A549 (cell line): Measurements from ENCODE around the gene NCF2. TPM values are rescaled to one million over a fixed set of nuclear protein-coding genes. Genes with fewer than 3 reads are reported as not detected.

Experiments
- ATAC-seq, 2 experiments: fragments of 200-7000 bp in 1 of 2; fragments of >200 bp in 1 of 2; cut with Nextera tagmentation in 1 of 2; cut with Tn5 transposase in 1 of 2; 3 replicates each; pipeline versions ENCODE4 v1.8.0 to v1.9.1; 2018 to 2020; ENCODE audit warnings: mild to moderate bottlenecking in 1 of 2, moderate library complexity in 1 of 2
- CTCF ChIA-PET: fragments of 300-600 bp; sonication (Branson Sonifier 250); formaldehyde crosslinking; extraction: SDS; loops from one replicate; lab custom pipeline; 2021; ENCODE audit warnings: antibody characterized with exemption, inconsistent platforms; lab: Yijun Ruan, JAX
- POLR2A ChIA-PET: fragments of 350-600 bp; formaldehyde crosslinking; extraction: SDS; loops from one replicate; lab custom pipeline; 2021; ENCODE audit warnings: antibody characterized with exemption, inconsistent platforms; lab: Yijun Ruan, JAX
- DNase-seq, 2 experiments: peaks; one replicate each; pipeline versions ENCODE4 v3.0.0 to v3.0.0-alpha.2; 2011 to 2016; ENCODE audit warnings: low read depth in 1 of 2, low spot score in 1 of 2
- FAIRE-seq: peaks from 2 replicates; lab custom pipeline; 2011; peaks lifted over from hg19 to GRCh38; lab: Jason Lieb, UNC
- H3K27ac ChIP-seq, 2 experiments: fragments of >200 bp; sonication (Bioruptor Twin); formaldehyde crosslinking; 3 replicates each; pipeline ENCODE4 v1.5.1; 2016 to 2017
- H3K4me1 ChIP-seq: fragments of >200 bp; sonication (Bioruptor Twin); formaldehyde crosslinking; 3 replicates; pipeline ENCODE4 v1.6.1; 2016
- H3K4me2 ChIP-seq: fragments of >200 bp; sonication (Bioruptor Twin); formaldehyde crosslinking; 3 replicates; pipeline ENCODE4 v1.6.1; 2016
- H3K4me3 ChIP-seq: fragments of >200 bp; sonication (Bioruptor Twin); formaldehyde crosslinking; 3 replicates; pipeline ENCODE4 v1.5.1; 2016
- H3K9me3 ChIP-seq: fragments of >200 bp; sonication (Bioruptor Twin); formaldehyde crosslinking; 3 replicates; pipeline ENCODE4 v1.6.1; 2016
- BHLHE40 ChIP-seq: IDR thresholded peaks from 2 replicates; pipeline ENCODE4 v1.6.1; 2012; ENCODE audit warnings: low read depth, low read length, inconsistent platforms
- CBX2 ChIP-seq: fragments of 200-600 bp; sonication (generic); IDR thresholded peaks from 2 replicates; pipeline ENCODE4 v1.6.1; 2016; ENCODE audit warnings: low read depth, mild to moderate bottlenecking, borderline replicate concordance
- CEBPB ChIP-seq, 2 experiments: fragments of >200 bp in 1 of 2; sonication (Bioruptor Twin) in 1 of 2; formaldehyde crosslinking in 1 of 2; IDR thresholded peaks; 2 replicates each; pipeline ENCODE4 v1.6.1; 2012 to 2016
- EHF ChIP-seq: fragments of 250-450 bp; sonication (Bioruptor Pico); IDR thresholded peaks from 2 replicates; pipeline ENCODE4 v1.5.0; 2020; ENCODE audit warnings: mild to moderate bottlenecking
- FOSB ChIP-seq: fragments of 250-450 bp; sonication (Bioruptor Pico); IDR thresholded peaks from 2 replicates; pipeline ENCODE4 v1.5.0; 2020; ENCODE audit warnings: mild to moderate bottlenecking, moderate library complexity
- JUNB ChIP-seq: fragments of >200 bp; sonication (Bioruptor Twin); formaldehyde crosslinking; IDR thresholded peaks from 2 replicates; pipeline ENCODE4 v1.6.1; 2016
- POLR2A ChIP-seq: IDR thresholded peaks from 2 replicates; pipeline ENCODE4 v1.6.1; 2012; ENCODE audit warnings: mild to moderate bottlenecking, low read length
- POLR2AphosphoS2 ChIP-seq: conservative IDR thresholded peaks from 2 replicates; pipeline ENCODE4 v1.6.1; 2012; ENCODE audit warnings: low read length, improper control_type of control experiment, inconsistent platforms
- RCOR1 ChIP-seq: fragments of 150-350 bp; IDR thresholded peaks from 2 replicates; pipeline ENCODE4 v1.6.1; 2014; ENCODE audit warnings: antibody characterized with exemption, low read length, low read depth
- ZFP36 ChIP-seq: fragments of 450-650 bp; IDR thresholded peaks from 2 replicates; pipeline ENCODE4 v1.6.1; 2014; ENCODE audit warnings: borderline replicate concordance; ENCODE audit not compliant: partially characterized antibody
- WGBS: methylation state at CpG from one replicate; pipeline ENCODE4 v1.1.6; 2017; ENCODE audit errors: missing lambda C conversion rate; 5-methylcytosine and 5-hydroxymethylcytosine counted together
- polyA minus RNA-seq: library from RNA; depleted of rRNA, polyadenylated mRNA; stranded (reverse); fragments of >200 nt; gene quantifications from 2 replicates; pipeline ENCODE4 v1.2.3, GENCODE V29; 2011; rRNA and poly(A)+ RNA removed
- polyA plus RNA-seq, 4 experiments: library from polyadenylated mRNA; depleted of rRNA in 3 of 4; stranded (reverse); fragments of >200 nt; fragmentation: RNase III in 1 of 4; extraction: RNeasy Plus Mini Kit Qiagen cat#74134 plus additional on column Dnase treatment in 1 of 4; gene quantifications; 2 replicates in 3 of 4; 3 replicates in 1 of 4; pipeline ENCODE4 v1.2.3, GENCODE V29; 2011 to 2017
- TF ChIP-seq, protein P1 (sequence below): fragments of 450-650 bp; IDR thresholded peaks from 2 replicates; pipeline ENCODE4 v1.6.1; 2014; ENCODE audit warnings: antibody characterized with exemption
- TF ChIP-seq, protein P2 (sequence below): fragments of >200 bp; sonication (Bioruptor Twin); formaldehyde crosslinking; IDR thresholded peaks from 3 replicates; pipeline ENCODE4 v1.6.1; 2016

NCF2 gene, protein sequence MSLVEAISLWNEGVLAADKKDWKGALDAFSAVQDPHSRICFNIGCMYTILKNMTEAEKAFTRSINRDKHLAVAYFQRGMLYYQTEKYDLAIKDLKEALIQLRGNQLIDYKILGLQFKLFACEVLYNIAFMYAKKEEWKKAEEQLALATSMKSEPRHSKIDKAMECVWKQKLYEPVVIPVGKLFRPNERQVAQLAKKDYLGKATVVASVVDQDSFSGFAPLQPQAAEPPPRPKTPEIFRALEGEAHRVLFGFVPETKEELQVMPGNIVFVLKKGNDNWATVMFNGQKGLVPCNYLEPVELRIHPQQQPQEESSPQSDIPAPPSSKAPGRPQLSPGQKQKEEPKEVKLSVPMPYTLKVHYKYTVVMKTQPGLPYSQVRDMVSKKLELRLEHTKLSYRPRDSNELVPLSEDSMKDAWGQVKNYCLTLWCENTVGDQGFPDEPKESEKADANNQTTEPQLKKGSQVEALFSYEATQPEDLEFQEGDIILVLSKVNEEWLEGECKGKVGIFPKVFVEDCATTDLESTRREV
- polyA plus RNA-seq (2011; rRNA removed) (4.5 and 5.5 TPM in 2 replicates), polyA plus RNA-seq (2017; fragmentation: RNase III; extraction: RNeasy Plus Mini Kit Qiagen cat#74134 plus additional on column Dnase treatment) (4.6 to 6.2 TPM (median 4.9 TPM) in 3 replicates), polyA minus RNA-seq (2.7 and 3.6 TPM in 2 replicates)
- polyA plus RNA-seq (2012; cell fraction: cytosol; rRNA removed), result 5.2 and 5.9 TPM in 2 replicates
- 4.7 and 7.4 TPM in 2 replicates for polyA plus RNA-seq (2012; cell fraction: nucleus; rRNA removed)

DNA sequence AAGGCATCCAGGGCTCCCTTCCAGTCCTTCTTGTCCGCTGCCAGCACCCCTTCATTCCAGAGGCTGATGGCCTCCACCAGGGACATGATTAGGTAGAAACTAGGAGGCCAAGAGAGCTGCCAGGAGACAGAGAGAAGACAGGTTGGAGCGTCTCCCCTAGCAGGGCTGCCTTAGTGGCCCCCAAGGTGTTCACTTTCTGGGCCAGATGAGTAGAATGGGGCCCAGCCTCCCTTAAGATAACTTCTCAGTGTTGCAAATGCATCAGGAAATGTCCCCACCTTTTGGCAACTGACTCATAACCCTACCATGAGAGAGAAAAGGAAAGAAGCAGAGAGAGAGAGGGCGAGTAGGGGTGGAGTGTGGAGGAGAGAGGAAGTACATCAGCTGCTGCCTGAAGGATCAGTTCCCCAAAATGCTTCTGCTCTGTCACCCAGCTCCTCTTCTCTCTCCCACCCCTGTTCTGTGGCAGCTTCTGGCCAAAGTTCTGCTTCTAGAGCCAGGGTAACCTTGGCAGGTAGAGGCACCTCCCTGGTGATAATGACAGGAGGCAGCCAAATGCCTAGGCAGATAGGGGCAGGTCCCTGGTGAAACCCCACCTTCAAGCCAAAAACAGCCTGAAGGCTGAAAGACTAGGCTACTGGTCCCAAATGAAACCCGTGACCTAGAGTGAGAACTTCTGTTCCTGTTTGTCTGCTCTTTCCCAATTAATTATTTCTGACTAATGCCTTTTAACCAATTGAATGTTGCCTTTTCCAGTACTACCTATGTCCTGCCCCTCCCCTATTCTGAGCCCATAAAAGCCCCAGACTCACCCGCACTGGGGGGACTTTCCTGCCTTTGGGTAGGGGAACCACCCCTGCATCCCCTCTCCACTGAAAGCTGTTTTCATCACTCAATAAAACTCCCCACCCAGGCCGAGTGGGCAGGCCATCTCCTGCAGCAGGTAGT is at the start of gene NCF2:
Gene NCF2, minus strand, starts transcription at position 216 of the 948 bp plus-strand sequence. Its CDS starts 130 bp downstream, at position 86.
- Histone ChIP-seq H3K4me2 (no peak within 1 kb of the TSS), H3K27ac (0 out of 6 replicates have a peak within 1 kb of the TSS, but pooled peaks of 1 of the 2 experiments have one; percentile 13), H3K4me1 (peaks cover 7% of the 10 kb centered on the region; the same call in 2 of the 3 replicates), H3K9me3 (no peaks in the 10 kb centered on the region), H3K4me3 (no peak within 1 kb of the TSS)
- WGBS, result 68% methylated on average over 6 of the region's 6 CpGs
- FAIRE-seq (no peak), DNase-seq (no peak), ATAC-seq (peak in 1 of 2 experiments; percentile 49; a peak in 1 of 6 replicates)
- CTCF ChIA-PET, result interaction anchor here (2.4 kb wide), 1 partner anchor 10 kb away, joined by 12 read pairs; no protein-coding TSS in a partner anchor
- no peak for TF ChIP-seq FOSB
- POLR2A ChIA-PET, result no interaction called here

DNA sequence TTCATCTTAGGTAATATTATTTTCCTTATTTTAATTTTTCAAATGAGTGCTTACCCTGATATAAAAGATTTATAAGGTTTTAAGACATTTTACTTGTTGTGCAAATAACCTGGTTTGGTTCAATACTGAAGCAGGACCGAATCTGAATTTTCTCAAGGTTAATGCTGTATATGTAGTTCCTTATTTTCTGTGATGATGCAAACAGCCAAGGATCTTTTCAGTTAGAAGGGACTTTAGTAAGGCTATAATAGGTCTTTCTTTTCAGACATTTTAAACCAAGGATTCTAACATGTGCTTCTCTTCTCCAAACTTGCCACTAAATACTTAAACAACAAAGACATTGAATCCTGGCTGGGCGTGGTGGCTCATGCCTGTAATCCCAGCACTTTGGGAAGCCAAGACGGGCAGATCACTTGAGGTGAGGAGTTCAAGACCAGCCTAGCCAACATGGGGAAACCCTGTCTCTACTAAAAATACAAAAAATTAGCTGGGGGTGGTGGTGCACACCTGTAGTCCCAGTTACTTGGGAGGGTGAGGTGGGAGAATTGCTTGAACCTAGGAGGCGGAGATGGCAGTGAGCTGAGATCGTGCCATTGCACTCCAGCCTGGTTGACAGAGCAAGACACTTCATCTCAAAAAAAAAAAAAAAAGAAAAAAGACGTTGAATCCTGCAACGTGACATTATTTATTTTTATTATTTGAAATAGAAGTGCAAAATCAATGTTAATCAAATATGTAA is 48.6 kb upstream of the NCF2 start:
- no peak overlapping the region for H3K4me3 ChIP-seq
- no peaks in the 10 kb centered on the region for H3K4me1 ChIP-seq
- no peak for DNase-seq
- ChIA-PET POLR2A (no interaction called here), CTCF (interaction anchor here (0.6 to 2.4 kb wide), 2 partner anchors 17 to 285 kb away, joined by 4 to 5 read pairs; no protein-coding TSS in a partner anchor)
- ATAC-seq, result no peak
- FAIRE-seq, result no peak
- H3K27ac ChIP-seq, result no peak overlapping the region
- H3K9me3 ChIP-seq, result no peaks in the 10 kb centered on the region
- no peak overlapping the region for H3K4me2 ChIP-seq
- TF ChIP-seq, protein P1, sequence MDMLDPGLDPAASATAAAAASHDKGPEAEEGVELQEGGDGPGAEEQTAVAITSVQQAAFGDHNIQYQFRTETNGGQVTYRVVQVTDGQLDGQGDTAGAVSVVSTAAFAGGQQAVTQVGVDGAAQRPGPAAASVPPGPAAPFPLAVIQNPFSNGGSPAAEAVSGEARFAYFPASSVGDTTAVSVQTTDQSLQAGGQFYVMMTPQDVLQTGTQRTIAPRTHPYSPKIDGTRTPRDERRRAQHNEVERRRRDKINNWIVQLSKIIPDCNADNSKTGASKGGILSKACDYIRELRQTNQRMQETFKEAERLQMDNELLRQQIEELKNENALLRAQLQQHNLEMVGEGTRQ, result no peak
- no peak for TF ChIP-seq POLR2AphosphoS2
- TF ChIP-seq CBX2, result no peak
- no peak for TF ChIP-seq POLR2A
- 49% methylated on average over 7 of the region's 7 CpGs for WGBS

DNA sequence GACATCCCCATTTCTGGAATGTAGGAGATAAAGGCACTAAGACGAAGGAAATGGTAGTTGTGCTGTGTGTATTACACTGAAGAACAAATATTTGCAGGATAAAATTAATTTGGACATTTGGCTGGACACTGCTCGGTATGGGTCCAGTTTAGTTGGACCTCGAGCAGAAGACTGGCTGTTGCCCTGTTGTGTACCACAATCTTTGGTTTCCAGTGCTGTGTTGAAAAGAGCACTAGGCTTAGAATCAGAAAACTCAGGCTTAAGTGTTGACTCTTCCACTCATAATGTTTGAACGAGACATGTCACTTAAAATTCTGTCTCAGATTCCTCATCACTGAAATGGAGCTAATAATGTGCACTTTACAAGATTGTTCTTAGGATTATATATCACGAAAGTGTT is 46.5 kb upstream of the NCF2 start:
- FAIRE-seq (no peak), DNase-seq (no peak), ATAC-seq (no peak)
- peak overlapping the region; percentile 97 for H3K4me2 ChIP-seq
- H3K4me1 ChIP-seq, result peaks cover 17% of the 10 kb centered on the region
- 45% methylated on average over 5 of the region's 5 CpGs for WGBS
- no peak overlapping the region for H3K27ac ChIP-seq
- peak overlapping the region; percentile 96 for H3K4me3 ChIP-seq
- H3K9me3 ChIP-seq, result no peaks in the 10 kb centered on the region
- CTCF ChIA-PET, result interaction anchor here (1.0 kb wide), 2 partner anchors 19 to 130 kb away, joined by 3 to 4 read pairs; no protein-coding TSS in a partner anchor
- TF ChIP-seq POLR2AphosphoS2, result no peak
- TF ChIP-seq EHF, result no peak
- TF ChIP-seq RCOR1, result no peak
- no peak for TF ChIP-seq JUNB
- TF ChIP-seq, protein P2, sequence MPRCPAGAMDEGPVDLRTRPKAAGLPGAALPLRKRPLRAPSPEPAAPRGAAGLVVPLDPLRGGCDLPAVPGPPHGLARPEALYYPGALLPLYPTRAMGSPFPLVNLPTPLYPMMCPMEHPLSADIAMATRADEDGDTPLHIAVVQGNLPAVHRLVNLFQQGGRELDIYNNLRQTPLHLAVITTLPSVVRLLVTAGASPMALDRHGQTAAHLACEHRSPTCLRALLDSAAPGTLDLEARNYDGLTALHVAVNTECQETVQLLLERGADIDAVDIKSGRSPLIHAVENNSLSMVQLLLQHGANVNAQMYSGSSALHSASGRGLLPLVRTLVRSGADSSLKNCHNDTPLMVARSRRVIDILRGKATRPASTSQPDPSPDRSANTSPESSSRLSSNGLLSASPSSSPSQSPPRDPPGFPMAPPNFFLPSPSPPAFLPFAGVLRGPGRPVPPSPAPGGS, result no peak
- TF ChIP-seq BHLHE40, result no peak
- no peak for TF ChIP-seq CEBPB (IDR thresholded peaks at IDR 0.05)
- no peak for TF ChIP-seq ZFP36
- TF ChIP-seq, all 56 proteins: peak for 0
- POLR2A ChIA-PET, result no interaction called here
